WTC11 (cell line): ENCODE measurements around the gene SYCP2.

ENCODE experiments used
- ATF1 ChIP-seq: sonication (generic); formaldehyde crosslinking; IDR thresholded peaks from 2 replicates; pipeline ENCODE4 v1.8.1; 2023; ENCODE audit warnings: mild to moderate bottlenecking, moderate library complexity, missing genetic modification reagents
- ATF6 ChIP-seq: sonication (generic); formaldehyde crosslinking; IDR thresholded peaks from 2 replicates; pipeline ENCODE4 v1.8.1; 2023; ENCODE audit warnings: mild to moderate bottlenecking, missing genetic modification reagents
- CTCF ChIP-seq: fragments of 200-600 bp; IDR thresholded peaks from 2 replicates; pipeline ENCODE4 v1.8.0; 2022; ENCODE audit warnings: antibody characterized with exemption
- FOXJ3 ChIP-seq: sonication (generic); formaldehyde crosslinking; IDR thresholded peaks from 2 replicates; pipeline ENCODE4 v1.9.0; 2021; ENCODE audit warnings: missing genetic modification reagents, mild to moderate bottlenecking, borderline replicate concordance
- MAX ChIP-seq: sonication (generic); formaldehyde crosslinking; IDR thresholded peaks from 2 replicates; pipeline ENCODE4 v1.8.0; 2022; ENCODE audit warnings: mild to moderate bottlenecking, missing genetic modification reagents
- MXD4 ChIP-seq: fragments of 250-450 bp; sonication (Bioruptor Pico); IDR thresholded peaks from 2 replicates; pipeline ENCODE4 v1.8.0; 2021; ENCODE audit warnings: mild to moderate bottlenecking, moderate library complexity, borderline replicate concordance
- NFE2L1 ChIP-seq: sonication (generic); formaldehyde crosslinking; IDR thresholded peaks from 2 replicates; pipeline ENCODE4 v1.8.1; 2023; ENCODE audit warnings: missing genetic modification reagents
- SP1 ChIP-seq: sonication (generic); formaldehyde crosslinking; conservative IDR thresholded peaks from 2 replicates; pipeline ENCODE4 v1.8.1; 2022; ENCODE audit warnings: missing genetic modification reagents
- TEAD4 ChIP-seq: sonication (generic); formaldehyde crosslinking; IDR thresholded peaks from 2 replicates; pipeline ENCODE4 v1.8.0; 2022; ENCODE audit warnings: mild to moderate bottlenecking, missing genetic modification reagents
- ZBTB21 ChIP-seq: sonication (generic); formaldehyde crosslinking; IDR thresholded peaks from 2 replicates; pipeline ENCODE4 v1.8.1; 2023; ENCODE audit warnings: mild to moderate bottlenecking, missing genetic modification reagents, borderline replicate concordance
- ZNF232 ChIP-seq: sonication (generic); formaldehyde crosslinking; IDR thresholded peaks from 2 replicates; pipeline ENCODE4 v1.8.0; 2022; ENCODE audit warnings: mild to moderate bottlenecking, missing genetic modification reagents
- ZNF317 ChIP-seq: sonication (generic); formaldehyde crosslinking; IDR thresholded peaks from 2 replicates; pipeline ENCODE4 v1.8.1; 2023; ENCODE audit warnings: low read depth, mild to moderate bottlenecking, moderate library complexity, missing genetic modification reagents, borderline replicate concordance

- no peak for TF ChIP-seq TEAD4
- TF ChIP-seq ZNF232, result no peak
- TF ChIP-seq ZNF317 (CRISPR knock-in tag), result no peak
- TF ChIP-seq CTCF, result no peak
- TF ChIP-seq ATF6 (CRISPR knock-in tag), result no peak
- no peak for TF ChIP-seq NFE2L1 (CRISPR knock-in tag)
- TF ChIP-seq ZBTB21 (CRISPR knock-in tag), result no peak
- TF ChIP-seq SP1 (CRISPR knock-in tag), result no peak
- TF ChIP-seq MAX, result no peak
- TF ChIP-seq FOXJ3 (CRISPR knock-in tag), result no peak
- no peak for TF ChIP-seq ATF1
- no peak for TF ChIP-seq MXD4 (CRISPR knock-in tag)
Measured at GRCh38 chr20:59816146-59816738, 117.2 kb downstream of the SYCP2 start.
